A549 (cell line): ENCODE results near the gene TIMM10. TPM values are rescaled to one million over a fixed set of nuclear protein-coding genes. Genes with fewer than 3 reads are reported as not detected.

Source experiments
- ATAC-seq, 2 experiments: fragments of 200-7000 bp in 1 of 2; fragments of >200 bp in 1 of 2; cut with Nextera tagmentation in 1 of 2; cut with Tn5 transposase in 1 of 2; 3 replicates each; pipeline versions ENCODE4 v1.8.0 to v1.9.1; 2018 to 2020; ENCODE audit warnings: mild to moderate bottlenecking in 1 of 2, moderate library complexity in 1 of 2
- CTCF ChIA-PET: fragments of 300-600 bp; sonication (Branson Sonifier 250); formaldehyde crosslinking; extraction: SDS; loops from one replicate; lab custom pipeline; 2021; ENCODE audit warnings: antibody characterized with exemption, inconsistent platforms; lab: Yijun Ruan, JAX
- POLR2A ChIA-PET: fragments of 350-600 bp; formaldehyde crosslinking; extraction: SDS; loops from one replicate; lab custom pipeline; 2021; ENCODE audit warnings: antibody characterized with exemption, inconsistent platforms; lab: Yijun Ruan, JAX
- DNase-seq, 2 experiments: peaks; one replicate each; pipeline versions ENCODE4 v3.0.0 to v3.0.0-alpha.2; 2011 to 2016; ENCODE audit warnings: low read depth in 1 of 2, low spot score in 1 of 2
- FAIRE-seq: peaks from 2 replicates; lab custom pipeline; 2011; peaks lifted over from hg19 to GRCh38; lab: Jason Lieb, UNC
- H3K27ac ChIP-seq, 2 experiments: fragments of >200 bp; sonication (Bioruptor Twin); formaldehyde crosslinking; 3 replicates each; pipeline ENCODE4 v1.5.1; 2016 to 2017
- H3K4me1 ChIP-seq: fragments of >200 bp; sonication (Bioruptor Twin); formaldehyde crosslinking; 3 replicates; pipeline ENCODE4 v1.6.1; 2016
- H3K4me2 ChIP-seq: fragments of >200 bp; sonication (Bioruptor Twin); formaldehyde crosslinking; 3 replicates; pipeline ENCODE4 v1.6.1; 2016
- H3K4me3 ChIP-seq: fragments of >200 bp; sonication (Bioruptor Twin); formaldehyde crosslinking; 3 replicates; pipeline ENCODE4 v1.5.1; 2016
- H3K9me3 ChIP-seq: fragments of >200 bp; sonication (Bioruptor Twin); formaldehyde crosslinking; 3 replicates; pipeline ENCODE4 v1.6.1; 2016
- CBX2 ChIP-seq: fragments of 200-600 bp; sonication (generic); IDR thresholded peaks from 2 replicates; pipeline ENCODE4 v1.6.1; 2016; ENCODE audit warnings: low read depth, mild to moderate bottlenecking, borderline replicate concordance
- CHD2 ChIP-seq: fragments of 150-350 bp; IDR thresholded peaks from 2 replicates; pipeline ENCODE4 v1.6.1; 2014; ENCODE audit warnings: low read length; ENCODE audit not compliant: partially characterized antibody
- CTCF ChIP-seq: fragments of >200 bp; sonication (Bioruptor Twin); formaldehyde crosslinking; IDR thresholded peaks from 3 replicates; pipeline ENCODE4 v1.5.1; 2016
- E2F6 ChIP-seq: IDR thresholded peaks from 2 replicates; pipeline ENCODE4 v1.6.1; 2012; ENCODE audit warnings: low read depth, borderline replicate concordance
- FOSL2 ChIP-seq, 2 experiments: fragments of 450-650 bp in 1 of 2; fragments of >200 bp in 1 of 2; sonication (Bioruptor Twin) in 1 of 2; formaldehyde crosslinking; IDR thresholded peaks; 2 replicates each; pipeline versions ENCODE4 v1.5.0 to v1.6.1; 2016 to 2020; ENCODE audit warnings: mild to moderate bottlenecking in 1 of 2, moderate library complexity in 1 of 2
- GATA3 ChIP-seq: IDR thresholded peaks from 2 replicates; pipeline ENCODE4 v1.6.1; 2012; ENCODE audit warnings: borderline replicate concordance
- HDAC2 ChIP-seq: fragments of 200-600 bp; sonication (generic); IDR thresholded peaks from 2 replicates; pipeline ENCODE4 v1.6.1; 2016
- HEYL ChIP-seq: fragments of 250-450 bp; sonication (Bioruptor Pico); IDR thresholded peaks from 2 replicates; pipeline ENCODE4 v1.8.0; 2021; ENCODE audit warnings: mild to moderate bottlenecking, moderate library complexity
- HOXB13 ChIP-seq: fragments of 250-450 bp; sonication (Bioruptor Pico); IDR thresholded peaks from 2 replicates; pipeline ENCODE4 v1.5.0; 2020; ENCODE audit warnings: low read depth, mild to moderate bottlenecking, moderate library complexity
- HOXB5 ChIP-seq: fragments of 250-450 bp; sonication (Bioruptor Pico); IDR thresholded peaks from 2 replicates; pipeline ENCODE4 v1.5.0; 2020; ENCODE audit warnings: mild to moderate bottlenecking, moderate library complexity
- KDM5A ChIP-seq: fragments of 200-600 bp; sonication (generic); IDR thresholded peaks from 2 replicates; pipeline ENCODE4 v1.6.1; 2016; ENCODE audit warnings: antibody characterized with exemption, mild to moderate bottlenecking
- MAFK ChIP-seq: fragments of 450-650 bp; IDR thresholded peaks from 2 replicates; pipeline ENCODE4 v1.6.1; 2014; ENCODE audit not compliant: partially characterized antibody
- MYC ChIP-seq: IDR thresholded peaks from 2 replicates; pipeline ENCODE4 v1.6.1; 2012; ENCODE audit warnings: mild to moderate bottlenecking, inconsistent platforms, low read length, improper control_type of control experiment, borderline replicate concordance
- NFE2L2 ChIP-seq: fragments of 150-350 bp; conservative IDR thresholded peaks from 2 replicates; pipeline ENCODE4 v1.6.1; 2014; ENCODE audit warnings: low read length
- NPAS2 ChIP-seq: fragments of 250-450 bp; sonication (Bioruptor Pico); IDR thresholded peaks from 2 replicates; pipeline ENCODE4 v1.8.0; 2022; ENCODE audit warnings: mild to moderate bottlenecking, moderate library complexity, borderline replicate concordance
- NR3C1 ChIP-seq: fragments of >200 bp; sonication (Bioruptor Twin); formaldehyde crosslinking; IDR thresholded peaks from 3 replicates; pipeline ENCODE4 v1.6.1; 2017
- PHF8 ChIP-seq: fragments of 200-600 bp; sonication (generic); IDR thresholded peaks from 2 replicates; pipeline ENCODE4 v1.6.1; 2016; ENCODE audit warnings: low read depth, mild to moderate bottlenecking, antibody characterized with exemption, moderate library complexity, borderline replicate concordance
- POLR2AphosphoS2 ChIP-seq: conservative IDR thresholded peaks from 2 replicates; pipeline ENCODE4 v1.6.1; 2012; ENCODE audit warnings: low read length, improper control_type of control experiment, inconsistent platforms
- RAD21 ChIP-seq, 2 experiments: fragments of >200 bp in 1 of 2; sonication (Bioruptor Twin) in 1 of 2; formaldehyde crosslinking in 1 of 2; IDR thresholded peaks in 1 of 2; conservative IDR thresholded peaks in 1 of 2; 2 replicates in 1 of 2; 3 replicates in 1 of 2; pipeline ENCODE4 v1.6.1; 2012 to 2018; ENCODE audit warnings: inconsistent platforms in 1 of 2
- RCOR1 ChIP-seq: fragments of 150-350 bp; IDR thresholded peaks from 2 replicates; pipeline ENCODE4 v1.6.1; 2014; ENCODE audit warnings: antibody characterized with exemption, low read length, low read depth
- RNF2 ChIP-seq: fragments of 200-600 bp; sonication (generic); IDR thresholded peaks from 2 replicates; pipeline ENCODE4 v1.6.1; 2016; ENCODE audit warnings: low read depth, mild to moderate bottlenecking, antibody characterized with exemption, moderate library complexity, borderline replicate concordance
- ZC3H11A ChIP-seq: fragments of 450-650 bp; IDR thresholded peaks from 2 replicates; pipeline ENCODE4 v1.6.1; 2014; ENCODE audit warnings: antibody characterized with exemption, mild to moderate bottlenecking
- WGBS: methylation state at CpG from one replicate; pipeline ENCODE4 v1.1.6; 2017; ENCODE audit errors: missing lambda C conversion rate; 5-methylcytosine and 5-hydroxymethylcytosine counted together
- polyA plus RNA-seq, 4 experiments: library from polyadenylated mRNA; depleted of rRNA in 3 of 4; stranded (reverse); fragments of >200 nt; fragmentation: RNase III in 1 of 4; extraction: RNeasy Plus Mini Kit Qiagen cat#74134 plus additional on column Dnase treatment in 1 of 4; gene quantifications; 2 replicates in 3 of 4; 3 replicates in 1 of 4; pipeline ENCODE4 v1.2.3, GENCODE V29; 2011 to 2017
- TF ChIP-seq, protein P1 (sequence below): fragments of 200-600 bp; sonication (generic); IDR thresholded peaks from 2 replicates; pipeline ENCODE4 v1.6.1; 2016; ENCODE audit warnings: antibody characterized with exemption, mild to moderate bottlenecking, moderate library complexity
- TF ChIP-seq, protein P2 (sequence below): fragments of >200 bp; sonication (Bioruptor Twin); formaldehyde crosslinking; IDR thresholded peaks from 2 replicates; pipeline ENCODE4 v1.6.1; 2016
- TF ChIP-seq, protein P3 (sequence below): fragments of 450-650 bp; IDR thresholded peaks from 2 replicates; pipeline ENCODE4 v1.6.1; 2014; ENCODE audit warnings: antibody characterized with exemption

The TIMM10 gene
- polyA plus RNA-seq, 2 of the 4 experiments (the other 2 are of a cell fraction) = 179 to 248 TPM

- no peak for TF ChIP-seq MAFK
- no peak for TF ChIP-seq RAD21 (conservative IDR thresholded peaks at IDR 0.05 in 1 of 2, IDR thresholded peaks at IDR 0.05 in 1 of 2)
- TF ChIP-seq HOXB5 (CRISPR knock-in tag) = no peak
- TF ChIP-seq PHF8 = no peak
- TF ChIP-seq NPAS2 (CRISPR knock-in tag) = no peak
- TF ChIP-seq, protein P1, sequence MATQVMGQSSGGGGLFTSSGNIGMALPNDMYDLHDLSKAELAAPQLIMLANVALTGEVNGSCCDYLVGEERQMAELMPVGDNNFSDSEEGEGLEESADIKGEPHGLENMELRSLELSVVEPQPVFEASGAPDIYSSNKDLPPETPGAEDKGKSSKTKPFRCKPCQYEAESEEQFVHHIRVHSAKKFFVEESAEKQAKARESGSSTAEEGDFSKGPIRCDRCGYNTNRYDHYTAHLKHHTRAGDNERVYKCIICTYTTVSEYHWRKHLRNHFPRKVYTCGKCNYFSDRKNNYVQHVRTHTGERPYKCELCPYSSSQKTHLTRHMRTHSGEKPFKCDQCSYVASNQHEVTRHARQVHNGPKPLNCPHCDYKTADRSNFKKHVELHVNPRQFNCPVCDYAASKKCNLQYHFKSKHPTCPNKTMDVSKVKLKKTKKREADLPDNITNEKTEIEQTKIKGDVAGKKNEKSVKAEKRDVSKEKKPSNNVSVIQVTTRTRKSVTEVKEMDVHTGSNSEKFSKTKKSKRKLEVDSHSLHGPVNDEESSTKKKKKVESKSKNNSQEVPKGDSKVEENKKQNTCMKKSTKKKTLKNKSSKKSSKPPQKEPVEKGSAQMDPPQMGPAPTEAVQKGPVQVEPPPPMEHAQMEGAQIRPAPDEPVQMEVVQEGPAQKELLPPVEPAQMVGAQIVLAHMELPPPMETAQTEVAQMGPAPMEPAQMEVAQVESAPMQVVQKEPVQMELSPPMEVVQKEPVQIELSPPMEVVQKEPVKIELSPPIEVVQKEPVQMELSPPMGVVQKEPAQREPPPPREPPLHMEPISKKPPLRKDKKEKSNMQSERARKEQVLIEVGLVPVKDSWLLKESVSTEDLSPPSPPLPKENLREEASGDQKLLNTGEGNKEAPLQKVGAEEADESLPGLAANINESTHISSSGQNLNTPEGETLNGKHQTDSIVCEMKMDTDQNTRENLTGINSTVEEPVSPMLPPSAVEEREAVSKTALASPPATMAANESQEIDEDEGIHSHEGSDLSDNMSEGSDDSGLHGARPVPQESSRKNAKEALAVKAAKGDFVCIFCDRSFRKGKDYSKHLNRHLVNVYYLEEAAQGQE = no peak
- TF ChIP-seq CTCF = no peak
- TF ChIP-seq KDM5A = no peak
- TF ChIP-seq E2F6 = no peak
- no peak for TF ChIP-seq FOSL2 (IDR thresholded peaks at IDR 0.05)
- no peak for TF ChIP-seq FOSL2 (CRISPR knock-in tag; IDR thresholded peaks at IDR 0.05)
- TF ChIP-seq, protein P2, sequence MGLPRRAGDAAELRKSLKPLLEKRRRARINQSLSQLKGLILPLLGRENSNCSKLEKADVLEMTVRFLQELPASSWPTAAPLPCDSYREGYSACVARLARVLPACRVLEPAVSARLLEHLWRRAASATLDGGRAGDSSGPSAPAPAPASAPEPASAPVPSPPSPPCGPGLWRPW = no peak
- TF ChIP-seq RNF2 = no peak
- no peak for TF ChIP-seq RCOR1
- TF ChIP-seq HOXB13 (CRISPR knock-in tag) = no peak
- TF ChIP-seq NFE2L2 = no peak
- Histone ChIP-seq H3K4me2 (no peak overlapping the region), H3K4me3 (no peak overlapping the region), H3K9me3 (no peaks in the 10 kb centered on the region), H3K27ac (no peak overlapping the region), H3K4me1 (no peaks in the 10 kb centered on the region)
- FAIRE-seq = no peak
- ATAC-seq = no peak
- WGBS = 81% methylated on average over 10 of the region's 13 CpGs
- POLR2A ChIA-PET = no interaction called here
- CTCF ChIA-PET = interaction anchor here (0.9 to 1.1 kb wide), 2 partner anchors 52 to 99 kb away, joined by 3 read pairs; no protein-coding TSS in a partner anchor
- DNase-seq = no peak
Observed at GRCh38 chr11:57545883-57546282, 15.3 kb upstream of the TIMM10 start.

DNA sequence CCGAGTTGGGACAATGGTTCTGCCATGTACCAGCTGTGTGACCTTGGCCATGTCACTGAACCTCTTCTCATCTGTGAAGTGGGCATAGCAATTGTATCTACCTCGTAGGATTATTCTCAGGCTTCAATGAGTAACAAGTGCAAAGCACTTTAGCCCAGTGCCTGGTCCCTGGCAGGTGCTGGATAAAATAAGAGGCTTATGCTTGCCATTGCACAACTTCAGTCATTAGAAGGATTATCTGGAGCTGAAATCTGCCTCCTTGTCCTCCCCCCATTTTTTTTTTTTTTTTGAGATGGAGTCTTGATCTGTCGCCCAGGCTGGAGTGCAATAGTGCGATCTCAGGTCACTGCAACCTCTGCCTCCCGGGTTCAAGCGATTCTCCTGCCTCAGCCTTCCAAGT lies 14.0 kb upstream of the TIMM10 start:
- H3K27ac ChIP-seq = no peak overlapping the region
- no peak for DNase-seq
- no peaks in the 10 kb centered on the region for H3K9me3 ChIP-seq
- no peak for ATAC-seq
- no peak overlapping the region for H3K4me2 ChIP-seq
- FAIRE-seq = no peak
- no peaks in the 10 kb centered on the region for H3K4me1 ChIP-seq
- POLR2A ChIA-PET = no interaction called here
- TF ChIP-seq MYC (no peak), HEYL (no peak), HDAC2 (no peak), GATA3 (no peak), NR3C1 (no peak), CBX2 (no peak), FOSL2 (IDR thresholded peaks at IDR 0.05) (no peak), FOSL2 (CRISPR knock-in tag; IDR thresholded peaks at IDR 0.05) (no peak), ZC3H11A (no peak), POLR2AphosphoS2 (no peak), CHD2 (no peak), RNF2 (no peak), PHF8 (no peak)
- TF ChIP-seq, protein P3, sequence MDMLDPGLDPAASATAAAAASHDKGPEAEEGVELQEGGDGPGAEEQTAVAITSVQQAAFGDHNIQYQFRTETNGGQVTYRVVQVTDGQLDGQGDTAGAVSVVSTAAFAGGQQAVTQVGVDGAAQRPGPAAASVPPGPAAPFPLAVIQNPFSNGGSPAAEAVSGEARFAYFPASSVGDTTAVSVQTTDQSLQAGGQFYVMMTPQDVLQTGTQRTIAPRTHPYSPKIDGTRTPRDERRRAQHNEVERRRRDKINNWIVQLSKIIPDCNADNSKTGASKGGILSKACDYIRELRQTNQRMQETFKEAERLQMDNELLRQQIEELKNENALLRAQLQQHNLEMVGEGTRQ = no peak
- CTCF ChIA-PET = interaction anchor here (0.5 to 1.4 kb wide), 4 partner anchors 17 to 87 kb away, joined by 3 to 7 read pairs (median 6); no protein-coding TSS in a partner anchor
- 66% methylated on average over 6 of the region's 6 CpGs for WGBS
- no peak overlapping the region for H3K4me3 ChIP-seq
